Type B pancreatic cell (in vitro differentiated cells): ENCODE measurements around the gene NOTCH1. TPM values are rescaled to one million over a fixed set of nuclear protein-coding genes. Genes with fewer than 3 reads are reported as not detected.

Experiments used
- DNase-seq: peaks from one replicate; pipeline ENCODE4 v3.0.0; 2021; ENCODE audit warnings: mixed read lengths; ENCODE audit not compliant: unreplicated experiment; ENCODE audit errors: extremely low spot score
- H3K27ac Mint-ChIP-seq: 2 replicates; pipeline ENCODE4 v1.8.0; 2021; ENCODE audit warnings: mild to moderate bottlenecking, mixed read lengths
- H3K27me3 Mint-ChIP-seq: 2 replicates; pipeline ENCODE4 v1.8.0; 2021; ENCODE audit warnings: mixed read lengths
- H3K36me3 Mint-ChIP-seq: 2 replicates; pipeline ENCODE4 v1.8.0; 2021; ENCODE audit warnings: mixed read lengths
- H3K4me1 Mint-ChIP-seq: one replicate; pipeline ENCODE4 v1.8.0; 2021; ENCODE audit warnings: mixed read lengths; ENCODE audit not compliant: unreplicated experiment
- H3K4me3 Mint-ChIP-seq: 2 replicates; pipeline ENCODE4 v1.8.0; 2021; ENCODE audit warnings: mild to moderate bottlenecking, mixed read lengths
- H3K9me3 Mint-ChIP-seq: 2 replicates; pipeline ENCODE4 v1.8.0; 2021; ENCODE audit warnings: mixed read lengths
- CTCF ChIP-seq: fragments of 200-600 bp; sonication (generic); conservative IDR thresholded peaks from 2 replicates; pipeline ENCODE4 v1.5.0; 2021; ENCODE audit warnings: antibody characterized with exemption, mild to moderate bottlenecking
- total RNA-seq: library from RNA; stranded (reverse); gene quantifications from 2 replicates; pipeline ENCODE4 v1.2.1, GENCODE V29; 2021; ENCODE audit warnings: low replicate concordance

Gene NOTCH1
- total RNA-seq, 1 donor from 2014 or later = 53.1 TPM

GRCh38 chr9:136492978-136493522, 52.8 kb downstream of the NOTCH1 start:
- Mint-ChIP-seq H3K36me3 (no peaks in the 10 kb centered on the region), H3K9me3 (no peaks in the 10 kb centered on the region), H3K27me3 (no peaks in the 10 kb centered on the region), H3K27ac (no peak overlapping the region), H3K4me1 (no peaks in the 10 kb centered on the region), H3K4me3 (no peak overlapping the region)
- DNase-seq = no peak
- TF ChIP-seq CTCF = no peak

- Mint-ChIP-seq H3K27me3 (no peaks in the 10 kb centered on the region), H3K4me1 (no peaks in the 10 kb centered on the region), H3K36me3 (no peaks in the 10 kb centered on the region), H3K27ac (no peak overlapping the region), H3K4me3 (no peak overlapping the region), H3K9me3 (no peaks in the 10 kb centered on the region)
- no peak for DNase-seq
- TF ChIP-seq CTCF = no peak
Observed at GRCh38 chr9:136489731-136490130, 56.1 kb downstream of the NOTCH1 start.

- Mint-ChIP-seq H3K27ac (no peak overlapping the region), H3K27me3 (no peaks in the 10 kb centered on the region), H3K36me3 (no peaks in the 10 kb centered on the region), H3K4me3 (no peak overlapping the region), H3K9me3 (no peaks in the 10 kb centered on the region), H3K4me1 (no peaks in the 10 kb centered on the region)
- no peak for DNase-seq
- peak; percentile 99 for TF ChIP-seq CTCF
Observed at GRCh38 chr9:136488247-136489214, 57.3 kb downstream of the NOTCH1 start.

GRCh38 chr9:136487672-136488071, 58.2 kb downstream of the NOTCH1 start:
- no peaks in the 10 kb centered on the region for H3K27me3 Mint-ChIP-seq
- H3K36me3 Mint-ChIP-seq = no peaks in the 10 kb centered on the region
- H3K4me3 Mint-ChIP-seq = no peak overlapping the region
- no peaks in the 10 kb centered on the region for H3K4me1 Mint-ChIP-seq
- H3K27ac Mint-ChIP-seq = no peak overlapping the region
- no peak for DNase-seq
- H3K9me3 Mint-ChIP-seq = no peaks in the 10 kb centered on the region
- no peak for TF ChIP-seq CTCF

- no peak for TF ChIP-seq CTCF
- DNase-seq = no peak
- H3K27me3 Mint-ChIP-seq = no peaks in the 10 kb centered on the region
- peaks cover under 1% of the 10 kb centered on the region for H3K4me1 Mint-ChIP-seq
- no peak overlapping the region for H3K27ac Mint-ChIP-seq
- no peaks in the 10 kb centered on the region for H3K36me3 Mint-ChIP-seq
- H3K4me3 Mint-ChIP-seq = no peak overlapping the region
- no peaks in the 10 kb centered on the region for H3K9me3 Mint-ChIP-seq
Observed at GRCh38 chr9:136486823-136487620, 58.8 kb downstream of the NOTCH1 start.
